ENCODE measurements around the gene ADAMTS2.

DNA sequence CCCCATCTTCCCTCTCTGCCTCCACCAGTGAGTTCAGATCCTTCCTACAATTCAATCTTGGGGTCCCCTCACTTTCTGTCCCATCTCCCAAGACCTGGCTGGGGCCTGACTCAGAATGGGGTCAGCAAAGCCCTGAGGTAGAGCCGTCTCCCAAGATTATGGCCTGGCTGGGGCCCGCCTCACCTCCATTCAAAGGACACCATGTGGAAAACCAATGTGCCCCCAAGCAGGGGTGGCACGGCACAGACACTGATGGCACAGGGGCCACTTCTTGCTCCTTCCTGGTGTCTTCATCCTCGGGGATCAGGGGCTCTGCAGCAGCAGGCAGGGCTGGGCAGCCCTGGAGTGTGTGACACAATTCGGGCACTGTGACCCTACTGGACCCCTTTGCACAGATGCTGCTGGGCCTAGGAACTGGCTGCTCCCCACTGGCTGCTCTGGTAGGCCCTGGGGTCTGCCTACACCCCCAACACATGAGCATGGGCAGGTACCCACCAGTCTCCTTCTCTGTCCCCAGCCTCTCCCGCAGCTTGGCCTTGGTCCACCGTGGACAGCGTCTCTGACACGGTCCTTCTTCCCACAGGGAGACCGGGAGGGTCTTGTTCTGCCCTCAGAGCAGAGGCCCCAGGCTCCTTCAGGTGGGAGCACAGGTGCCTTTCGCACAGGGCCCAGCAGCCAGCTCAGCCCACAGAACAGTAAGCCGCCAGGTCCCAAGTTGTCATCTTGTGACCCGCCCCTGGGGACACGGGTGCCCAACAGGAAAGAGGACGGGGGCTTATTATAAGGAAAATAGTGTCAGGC, 89.5 kb downstream of the ADAMTS2 start:
- TF ChIP-seq CTCF (IDR thresholded peaks at IDR 0.05) (no peak), POLR2A (IDR thresholded peaks at IDR 0.05) (no peak), POLR2AphosphoS5 (IDR thresholded peaks at IDR 0.05) (no peak), EP300 (IDR thresholded peaks at IDR 0.05; ENCODE audit: low read depth) (no peak)

All from transverse colon (tissue), 4 donors.